GM18870 (cell line): ENCODE data around the gene NEUROD4.

Experiments
- ATAC-seq: cut with Tn5 transposase; IDR thresholded peaks from one replicate; pipeline ENCODE4 v1.9.1; 2021; ENCODE audit warnings: moderate library complexity; ENCODE audit not compliant: unreplicated experiment

The NEUROD4 gene

DNA sequence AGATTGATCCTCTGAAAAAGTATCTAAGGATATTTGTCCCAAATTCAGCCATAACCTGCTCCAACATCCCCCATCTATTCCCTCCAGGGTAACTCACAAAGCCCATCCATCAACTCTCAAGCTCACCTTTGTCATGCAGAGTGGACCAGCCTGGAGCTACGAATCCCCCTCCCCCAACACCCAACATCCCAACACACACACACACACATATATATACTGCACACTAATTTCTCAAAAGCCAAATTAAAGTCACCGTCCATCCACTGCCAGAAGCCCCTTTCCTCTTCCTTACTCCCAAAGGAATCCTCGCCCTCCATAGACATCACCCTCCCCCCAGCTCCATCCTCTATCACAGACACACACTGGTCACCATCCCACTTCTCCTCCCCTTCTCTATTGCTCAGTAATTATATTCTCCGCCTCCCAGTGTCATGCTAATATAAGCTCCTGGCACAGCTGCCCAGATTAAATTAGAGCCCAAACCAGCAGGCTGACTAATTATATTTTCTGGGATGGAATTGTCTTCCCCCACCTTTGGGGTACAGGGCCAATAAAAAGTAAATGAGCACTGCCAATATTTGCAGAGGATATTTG lies 21.7 kb upstream of the NEUROD4 start:
- ATAC-seq, result no peak

DNA sequence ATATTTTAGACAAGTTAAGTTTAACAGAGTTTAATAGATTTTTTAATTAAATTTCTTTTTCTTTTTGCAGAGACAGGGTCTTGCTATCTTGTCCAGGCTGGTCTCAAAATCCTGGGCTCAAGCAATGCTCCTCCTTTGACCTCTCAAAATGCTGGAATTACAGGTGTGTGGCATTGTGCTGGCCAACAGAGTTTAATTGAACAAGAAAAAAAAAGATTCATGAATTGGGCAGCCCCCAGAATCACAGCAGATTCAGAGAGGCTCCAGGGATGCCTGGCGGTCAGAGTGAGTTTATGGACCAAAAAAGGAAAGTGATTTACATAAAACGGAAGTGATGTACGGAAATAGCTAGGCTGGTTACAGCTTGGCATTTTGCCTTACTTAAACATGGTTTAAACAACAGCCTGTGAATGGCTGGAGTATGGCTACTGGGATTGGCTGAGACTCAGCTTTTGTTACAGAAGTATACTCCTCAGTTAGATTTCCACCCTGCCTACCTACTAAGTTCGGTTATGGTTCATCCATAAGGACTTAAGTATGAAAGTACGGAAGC lies 20.7 kb upstream of the NEUROD4 start:
- no peak for ATAC-seq

DNA sequence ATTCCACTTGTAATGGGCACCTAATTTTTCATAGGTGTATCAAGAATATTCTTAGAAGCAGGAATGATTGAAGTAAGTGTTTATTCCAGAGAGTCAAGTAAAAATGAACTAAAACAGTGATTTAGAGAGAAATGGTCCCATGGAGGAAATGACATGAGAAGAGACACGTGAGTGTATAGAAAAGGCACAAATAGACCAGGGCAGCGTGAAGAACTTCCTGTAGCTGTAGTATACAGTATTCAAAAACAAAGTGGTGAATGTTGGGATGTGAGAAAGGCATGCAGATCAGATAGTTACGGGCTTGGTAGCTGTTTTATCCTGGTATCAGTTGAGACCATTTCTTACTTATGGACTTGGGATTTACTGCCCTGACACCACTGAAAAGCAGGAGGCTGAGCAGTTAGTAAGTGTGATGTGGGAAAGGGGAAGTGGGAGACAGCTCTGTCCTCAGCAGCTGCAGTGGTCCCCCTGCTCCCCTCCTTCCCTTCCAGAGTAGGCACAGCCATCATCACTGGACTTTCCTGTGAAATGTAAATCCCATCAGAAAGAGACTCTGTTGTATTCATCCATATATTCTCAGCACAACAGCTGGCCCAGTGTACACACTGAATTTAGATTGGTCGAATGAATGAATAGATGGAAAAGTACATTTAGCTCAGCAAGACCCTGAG lies 18.4 kb upstream of the NEUROD4 start:
- no peak for ATAC-seq

DNA sequence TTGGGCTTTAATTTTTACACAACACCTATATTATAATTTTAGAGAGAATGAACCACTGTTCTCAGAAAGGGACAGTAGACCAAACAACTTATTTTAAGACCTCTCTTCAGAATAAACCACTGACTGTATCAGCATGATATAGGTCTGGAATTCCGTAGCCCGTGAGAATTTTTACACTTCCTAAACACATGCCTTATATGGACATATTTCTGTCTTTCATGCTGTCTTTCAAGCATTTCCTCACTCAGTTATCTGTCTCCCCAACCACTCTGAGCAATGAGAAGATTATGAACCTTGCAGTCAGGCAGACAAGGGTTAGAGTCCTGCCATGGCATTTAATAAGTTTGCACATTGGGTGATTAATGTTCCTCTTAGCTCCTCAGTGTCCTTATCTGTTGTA lies 17.4 kb upstream of the NEUROD4 start:
- ATAC-seq, result no peak

DNA sequence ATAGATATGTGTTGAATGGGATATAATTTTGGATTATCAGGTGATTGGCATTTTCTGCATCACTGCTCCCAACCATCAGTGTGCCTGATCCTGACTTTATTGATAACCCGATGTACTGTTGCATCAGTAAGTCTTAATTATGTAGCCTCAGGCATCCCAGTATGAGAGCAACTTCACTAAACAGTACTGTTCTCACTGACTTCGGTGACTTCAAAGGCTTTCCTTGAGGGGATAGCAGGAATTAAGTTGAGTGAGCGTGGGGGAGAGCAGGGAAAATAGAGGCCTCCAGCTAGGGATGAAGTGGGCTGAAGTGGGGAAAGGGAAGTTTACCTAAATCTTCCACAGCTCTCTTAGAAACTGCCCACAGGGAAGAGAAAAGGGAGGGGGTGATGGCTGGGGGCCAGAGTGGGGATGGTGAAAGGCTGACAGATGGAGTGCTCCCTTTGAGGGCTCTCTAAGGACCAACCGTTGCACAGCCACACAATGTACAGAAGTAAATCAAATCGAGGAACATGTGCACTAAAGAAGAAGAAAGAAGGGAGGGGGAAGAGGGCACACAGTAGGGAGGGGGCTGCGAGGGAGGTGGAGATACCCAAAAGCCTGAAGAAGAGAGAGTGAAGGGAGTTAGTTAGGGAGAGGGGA lies 10.7 kb upstream of the NEUROD4 start:
- ATAC-seq, result no peak

DNA sequence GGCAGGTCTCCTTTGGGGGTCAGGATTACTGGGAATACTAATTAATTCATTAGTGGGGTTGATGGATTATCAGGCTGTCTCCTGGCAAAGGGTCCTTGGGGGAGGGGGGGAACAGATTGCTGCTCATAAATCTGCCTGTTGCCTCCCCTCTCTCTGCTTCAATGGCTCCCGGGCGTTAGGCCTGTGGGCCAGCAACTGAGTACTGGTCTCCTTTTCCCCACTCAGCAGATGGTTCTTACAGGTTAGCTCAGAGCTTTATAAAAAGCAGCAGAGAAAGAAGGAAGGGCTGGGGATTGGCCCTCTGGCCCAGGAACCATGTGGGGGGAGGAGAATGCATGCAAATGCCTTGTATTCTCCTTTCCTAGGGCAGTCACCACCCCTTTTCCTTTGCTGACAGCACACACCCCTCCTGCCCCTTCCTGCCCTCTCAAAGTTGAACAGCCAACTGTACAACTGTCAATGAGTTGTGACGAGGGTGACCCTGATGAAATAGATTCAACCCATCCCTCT lies 2.3 kb upstream of the NEUROD4 start:
- no peak for ATAC-seq

DNA sequence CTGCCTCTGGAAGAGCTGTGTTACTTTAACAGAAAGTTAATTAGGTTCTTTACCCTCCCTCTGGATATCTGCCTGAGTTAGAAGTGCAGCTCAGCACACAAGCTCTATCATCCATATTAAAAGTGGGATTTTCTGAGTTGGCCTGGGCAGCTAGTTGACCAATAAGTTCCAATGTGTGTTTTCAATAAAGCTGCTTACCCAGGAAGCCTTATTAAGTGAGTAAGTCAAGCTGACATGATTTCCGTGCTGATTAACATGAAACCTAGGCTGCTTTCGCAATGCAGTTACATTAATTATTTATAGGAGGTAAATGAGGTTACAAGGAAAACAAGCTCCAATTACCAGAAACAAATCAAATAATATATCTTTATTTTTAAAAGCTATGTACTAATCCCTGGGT lies 4.8 kb downstream of the NEUROD4 start:
- ATAC-seq, result no peak

DNA sequence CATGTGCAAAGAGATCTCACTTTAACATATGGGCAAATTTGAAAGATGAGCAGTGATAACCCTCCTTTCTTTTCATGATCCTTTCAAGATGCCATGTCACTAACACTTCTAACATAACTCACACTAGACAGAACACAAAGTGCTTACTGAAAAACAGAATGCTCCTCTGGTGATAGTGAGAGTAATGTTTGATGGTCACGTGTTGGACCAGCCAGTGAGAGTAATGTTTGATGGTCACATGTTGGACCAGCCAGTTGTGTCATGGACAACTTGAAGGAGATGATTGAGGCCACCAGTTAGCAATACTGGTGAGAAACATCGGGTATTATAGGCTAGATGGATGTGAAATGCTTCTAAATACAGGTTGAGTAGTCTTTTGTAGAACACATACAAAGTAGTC lies 5.7 kb downstream of the NEUROD4 start:
- no peak for ATAC-seq

DNA sequence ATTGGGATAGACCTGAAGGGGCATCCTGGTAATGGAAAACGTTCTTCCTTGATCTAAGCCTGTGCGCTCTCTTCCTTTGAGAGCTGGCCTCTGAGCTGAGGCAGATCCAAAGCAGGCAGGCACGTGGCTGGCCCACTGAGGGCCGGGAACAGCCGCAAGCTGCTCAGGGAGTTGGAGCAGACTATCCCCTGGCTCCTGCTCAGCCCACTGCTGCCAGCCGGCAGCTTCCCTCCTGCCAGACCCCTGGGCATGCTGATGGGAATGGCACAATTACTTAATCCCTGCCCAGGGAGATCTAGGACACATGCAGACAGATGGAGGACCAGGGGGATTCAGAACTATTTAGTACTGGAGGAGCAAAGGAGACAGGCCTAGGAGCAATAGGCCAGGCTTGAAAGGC lies 14.4 kb downstream of the NEUROD4 start:
- no peak for ATAC-seq

DNA sequence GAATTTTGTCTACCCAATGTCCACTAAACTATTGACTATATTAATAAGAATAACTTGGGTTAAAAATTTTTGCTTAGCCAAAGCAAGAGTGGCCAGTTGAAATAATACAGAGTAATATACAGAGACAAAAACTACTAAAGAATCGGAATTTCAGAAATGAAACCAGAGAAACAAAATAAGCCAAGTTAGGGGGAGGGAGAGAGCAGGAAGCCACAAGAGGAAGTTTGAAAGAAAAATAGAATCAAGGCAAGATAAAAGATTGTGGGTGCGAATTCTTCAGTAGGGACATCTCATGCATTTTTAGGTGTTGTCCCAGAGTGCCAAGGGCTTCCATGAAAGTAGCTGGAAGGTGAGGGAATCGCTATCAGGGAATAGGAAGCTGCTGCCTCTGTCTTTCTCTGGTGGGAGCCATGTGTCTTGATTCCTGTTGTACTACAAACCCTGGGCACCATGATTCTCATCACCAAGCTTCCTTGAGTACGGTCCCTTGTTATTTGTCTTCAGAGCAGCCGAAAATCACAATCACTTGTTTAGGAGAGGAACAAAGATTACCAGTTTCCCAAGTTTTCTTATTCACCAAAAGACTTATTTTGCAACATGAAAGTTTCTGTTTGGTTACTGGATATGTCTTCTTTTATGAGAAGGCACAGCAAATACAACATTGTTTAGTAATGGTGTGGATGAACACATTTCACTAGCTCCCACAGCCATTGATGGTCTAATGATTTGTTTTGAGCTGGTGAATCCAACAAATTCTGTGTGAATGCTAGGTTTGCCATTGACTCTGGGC lies 16.7 kb downstream of the NEUROD4 start:
- ATAC-seq, result no peak

DNA sequence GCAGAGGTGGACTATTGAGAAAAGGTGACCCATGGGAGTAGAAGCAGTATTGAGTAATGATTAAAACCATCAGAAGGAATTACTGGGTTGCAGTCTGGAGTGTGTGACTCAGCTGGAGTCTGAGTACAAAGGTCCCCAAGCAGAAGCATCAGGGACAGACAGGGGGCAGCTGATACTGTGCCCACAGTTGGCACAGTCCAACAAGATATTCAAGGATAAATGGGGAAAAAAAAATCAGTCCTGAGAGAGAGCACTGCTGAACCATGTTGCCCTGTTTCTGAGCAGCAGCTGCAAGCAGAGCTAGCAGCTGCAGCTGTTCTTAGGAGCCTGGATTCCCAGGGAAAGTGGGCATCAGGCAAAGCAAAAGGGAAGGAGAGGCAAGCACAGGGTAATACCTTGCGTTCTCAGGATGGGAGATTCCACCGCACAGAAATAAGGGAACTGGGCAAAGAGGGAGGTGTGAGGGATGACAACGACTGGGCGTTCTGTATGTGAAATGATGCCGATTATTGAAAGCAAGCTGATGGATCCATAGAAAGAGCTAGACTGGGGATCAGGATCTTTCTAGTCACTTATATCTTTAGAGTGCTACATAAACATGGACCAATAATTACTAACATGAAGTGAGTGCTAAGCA lies 17.7 kb downstream of the NEUROD4 start:
- no peak for ATAC-seq

DNA sequence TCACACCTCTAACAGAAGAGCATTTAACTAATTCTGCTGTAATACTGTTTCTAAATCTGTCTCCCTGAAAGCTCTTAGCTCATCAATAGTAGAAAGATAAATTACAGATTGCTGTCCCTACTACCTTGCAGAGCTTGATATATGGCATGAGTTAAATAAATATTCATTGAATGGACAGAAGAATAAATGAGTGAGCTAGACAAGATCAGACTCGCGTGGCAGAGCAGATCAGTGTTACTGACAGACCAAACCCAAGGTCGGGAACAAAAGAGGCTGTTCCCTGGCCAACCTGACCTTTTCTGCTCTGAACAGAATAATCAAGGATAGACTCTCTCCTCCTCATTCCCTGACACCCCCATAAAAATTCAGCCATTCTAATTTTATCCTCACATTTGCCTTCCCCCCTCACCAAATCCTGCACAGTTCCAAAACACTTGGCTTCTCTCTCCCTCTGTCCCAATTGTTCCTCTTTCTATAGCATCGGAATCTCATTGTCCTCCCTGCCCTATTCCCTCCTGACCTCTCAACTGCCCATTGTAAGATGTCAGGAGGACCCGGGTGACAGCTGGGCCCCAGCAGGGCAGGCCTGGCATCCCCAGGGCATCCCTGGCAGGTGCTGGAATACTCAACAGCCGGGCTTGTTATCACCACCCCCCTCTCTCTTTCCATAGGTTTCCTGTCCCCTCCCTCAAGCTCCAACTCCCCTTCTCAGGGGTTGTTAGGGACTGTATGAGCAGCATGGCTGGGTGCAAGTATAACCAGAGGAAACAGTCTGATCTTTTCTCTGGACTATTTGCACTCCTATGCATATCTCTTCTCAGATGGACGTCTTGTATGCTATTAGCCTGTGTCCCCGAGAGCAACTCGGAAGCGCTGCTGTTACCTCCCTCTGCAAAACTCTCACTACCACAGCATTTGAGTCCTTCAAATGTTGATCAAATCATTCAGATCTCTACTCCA lies 19.9 kb downstream of the NEUROD4 start:
- ATAC-seq, result no peak

DNA sequence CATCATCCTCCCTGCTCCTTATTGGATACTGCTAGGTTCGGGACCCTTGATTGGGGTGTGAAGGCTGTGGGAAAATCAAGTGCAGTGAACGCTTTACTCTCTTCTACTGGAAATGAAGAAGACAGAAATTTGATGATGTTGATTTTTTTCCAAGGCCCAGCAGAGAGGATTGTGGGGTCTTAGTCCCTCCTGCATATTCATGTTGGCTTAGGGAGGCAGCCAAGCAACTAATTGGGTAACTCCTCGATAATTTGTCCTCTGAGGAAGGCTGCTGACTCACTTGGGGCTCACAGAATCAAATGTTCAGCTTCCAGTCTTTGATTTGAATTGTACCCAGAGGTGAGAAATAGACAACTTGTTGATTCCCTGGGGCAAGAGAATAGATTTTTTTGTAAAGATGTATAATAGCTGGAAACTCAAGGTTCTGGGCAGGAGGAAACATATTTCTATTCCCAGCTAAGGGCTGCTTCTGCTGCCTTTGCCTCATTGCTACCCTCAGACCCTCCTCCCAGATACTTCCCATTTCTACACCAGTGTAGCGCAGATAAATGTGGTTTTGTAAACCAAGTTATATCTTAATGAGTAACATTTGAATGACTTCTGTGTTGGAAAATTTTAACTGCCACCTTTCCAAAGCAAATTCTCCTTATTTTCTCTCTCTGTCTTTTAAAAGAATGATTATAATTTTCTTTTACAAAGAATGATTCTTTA lies 21.7 kb downstream of the NEUROD4 start:
- ATAC-seq, result no peak

DNA sequence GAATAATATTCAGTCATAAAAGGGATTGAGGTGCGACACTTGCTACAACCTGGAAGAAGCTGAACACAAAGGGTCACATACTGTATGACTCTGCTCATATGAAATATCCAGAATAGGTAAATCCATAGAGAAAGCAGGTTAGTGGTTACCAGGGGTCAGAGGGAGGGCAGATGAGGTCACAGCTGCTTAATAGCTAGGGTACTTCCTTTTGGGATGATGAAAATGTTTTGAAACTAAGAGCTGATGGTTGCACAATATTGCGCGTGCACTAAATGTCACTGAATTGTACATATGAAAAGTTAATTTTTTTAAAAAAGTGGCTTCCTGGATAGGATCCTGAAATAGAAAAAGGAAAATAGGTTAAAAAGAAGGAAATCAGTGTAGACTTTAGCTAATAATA lies 23.8 kb downstream of the NEUROD4 start:
- no peak for ATAC-seq

DNA sequence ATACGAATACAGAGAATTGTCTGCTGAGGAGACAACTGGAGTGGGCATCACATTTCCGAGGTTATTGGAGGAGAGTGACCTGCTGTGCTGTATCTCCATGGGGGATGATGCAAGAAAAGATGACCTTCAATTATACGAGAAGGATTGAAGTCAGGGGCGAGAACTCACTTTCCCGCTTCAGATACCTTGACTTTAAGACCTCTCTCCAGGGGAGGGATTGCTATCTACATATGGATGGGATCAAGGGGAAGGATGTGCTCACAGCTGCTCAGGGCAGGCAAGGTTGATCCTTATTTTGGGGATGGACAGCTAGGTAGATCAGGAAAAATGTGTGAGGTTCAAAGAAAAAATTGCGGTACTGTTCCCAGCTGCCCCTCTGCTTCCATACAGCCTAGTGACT lies 24.4 kb downstream of the NEUROD4 start:
- ATAC-seq, result no peak

DNA sequence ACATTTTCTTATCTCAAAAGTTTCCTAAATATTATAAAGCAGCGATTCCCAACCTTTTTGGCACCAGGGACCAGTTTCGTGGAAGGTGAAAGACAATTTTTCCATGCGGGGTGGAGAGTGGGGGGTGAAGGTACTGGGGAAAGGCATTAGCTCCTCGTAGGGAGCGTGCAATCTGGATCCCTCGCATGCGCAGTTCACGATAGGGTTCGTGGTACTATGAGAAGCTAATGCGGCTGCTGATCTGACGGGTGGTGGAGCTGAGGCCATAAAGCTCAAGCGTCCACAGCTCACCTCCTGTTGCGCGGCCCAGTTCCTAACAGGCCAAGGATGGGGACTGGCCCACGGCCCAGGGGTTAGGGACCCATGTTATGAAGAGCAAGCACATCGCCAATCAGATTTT lies 29.9 kb downstream of the NEUROD4 start:
- no peak for ATAC-seq

DNA sequence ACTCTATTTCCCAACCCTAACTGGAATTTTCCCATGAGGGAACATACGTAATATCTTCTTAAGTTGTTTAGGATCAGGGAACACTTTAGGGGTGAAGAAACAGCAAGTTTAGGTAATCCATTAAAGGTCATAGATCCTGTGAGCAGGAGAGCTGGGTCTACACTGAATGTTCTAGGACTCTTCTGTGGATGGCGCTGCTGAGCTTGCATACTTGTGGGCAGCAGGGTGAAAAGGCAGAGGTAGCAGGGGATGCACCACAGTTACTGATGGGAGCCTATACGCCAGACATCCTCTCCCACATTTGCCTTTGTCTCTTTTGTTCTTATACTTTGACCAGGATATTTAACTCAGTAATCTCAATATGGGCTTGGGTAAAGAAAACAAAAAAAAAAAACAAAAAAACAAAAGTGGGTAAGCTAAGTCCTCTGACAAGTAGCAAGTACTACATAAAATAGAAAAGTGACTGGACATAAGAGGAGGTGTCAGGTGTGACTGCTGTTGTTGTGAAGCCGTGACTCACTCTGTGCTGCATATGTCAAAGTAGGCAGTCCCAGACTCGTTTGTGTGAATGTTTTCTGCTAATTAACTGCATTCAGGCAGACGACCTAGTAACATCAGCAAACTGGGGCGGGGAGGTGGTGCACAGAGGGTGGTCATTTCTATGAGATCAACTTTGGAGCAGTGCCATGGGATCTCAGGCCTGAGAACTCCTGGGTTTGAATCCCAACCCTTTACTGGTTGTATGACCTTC lies 31.6 kb downstream of the NEUROD4 start:
- no peak for ATAC-seq

DNA sequence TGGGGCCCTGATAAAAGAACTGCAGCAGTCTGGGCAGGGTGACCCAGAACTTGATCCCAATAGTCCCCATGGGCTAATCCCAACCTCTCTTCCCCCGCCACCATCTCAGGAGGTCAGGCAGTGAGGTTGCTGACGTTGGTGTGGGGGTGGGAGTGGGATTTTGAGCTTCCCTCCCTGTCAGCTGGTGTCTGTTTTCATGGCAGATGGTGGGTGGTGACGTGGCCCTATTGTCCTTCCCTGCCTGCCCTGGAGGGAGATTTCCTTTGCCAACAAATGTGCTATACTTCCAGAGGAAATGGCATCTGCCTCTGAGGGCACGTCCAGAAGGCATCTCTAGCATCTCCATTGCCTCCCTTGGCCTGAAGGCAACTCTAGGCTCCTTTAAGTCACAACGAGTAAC lies 37.7 kb downstream of the NEUROD4 start:
- ATAC-seq, result no peak
